Thoracic aorta (tissue), 2 donors: Measurements from ENCODE around the gene ZNF587B. TPM values are rescaled to one million over a fixed set of nuclear protein-coding genes. Genes with fewer than 3 reads are reported as not detected.
"Not testable (repeated sequence)": the region's sequence is repeated elsewhere in the genome, so short reads cannot be mapped to it uniquely, and the experiment has no call there.

Experiments
- ATAC-seq: fragments of 150-250 bp; one replicate; pipeline ENCODE4 v1.8.0; 2017; ENCODE audit warnings: low read depth; ENCODE audit not compliant: insufficient number of reproducible peaks, low FRiP score
- DNase-seq: peaks from one replicate; pipeline ENCODE4 v3.0.0-alpha.2; 2020; ENCODE audit warnings: low spot score
- H3K27ac ChIP-seq, 2 donors: fragments of 200-600 bp; sonication (generic); 1 replicate in 1 of 2; 2 replicates in 1 of 2; pipeline ENCODE4 v1.5.1; 2016; ENCODE audit warnings: mild to moderate bottlenecking in 2 of 2, moderate library complexity in 2 of 2
- H3K27me3 ChIP-seq: fragments of 200-600 bp; sonication (generic); replicated peaks from 2 replicates; pipeline ENCODE4 v1.6.0; 2016; ENCODE audit warnings: mild to moderate bottlenecking; ENCODE audit not compliant: insufficient read depth
- H3K36me3 ChIP-seq: fragments of 200-600 bp; sonication (generic); one replicate; pipeline ENCODE4 v1.5.1; 2016
- H3K4me1 ChIP-seq, 2 donors: fragments of 200-600 bp; sonication (generic); 1 replicate in 1 of 2; 2 replicates in 1 of 2; pipeline versions ENCODE4 v1.5.1 to v1.6.0; 2016; ENCODE audit warnings: low read depth in 2 of 2, mild to moderate bottlenecking in 1 of 2; ENCODE audit not compliant: control insufficient read depth in 1 of 2
- H3K4me3 ChIP-seq: fragments of 200-600 bp; sonication (generic); 2 replicates; pipeline ENCODE4 v1.5.1; 2016; ENCODE audit warnings: mild to moderate bottlenecking
- H3K9me3 ChIP-seq: fragments of 200-600 bp; sonication (generic); 2 replicates; pipeline ENCODE4 v1.5.1; 2016
- CTCF ChIP-seq: fragments of 200-600 bp; sonication (generic); IDR thresholded peaks from one replicate; pipeline ENCODE4 v1.5.1; 2019; ENCODE audit warnings: antibody characterized with exemption
- total RNA-seq, 2 donors: library from RNA; depleted of rRNA; stranded (reverse); fragments of >200 nt; gene quantifications; one replicate each; pipeline versions ENCODE4 v1.1.0 to v1.2.3, GENCODE V29; 2016

The ZNF587B gene
- total RNA-seq, 2 donors from 2014 or later = 11.9 to 35.8 TPM

GRCh38 chr19:57800696-57801095 is 29.4 kb upstream of the ZNF587B start:
- H3K27me3 ChIP-seq = no peaks in the 10 kb centered on the region
- no peak for ATAC-seq
- no peak for DNase-seq
- H3K4me3 ChIP-seq = no peak overlapping the region
- no peak for TF ChIP-seq CTCF
- H3K27ac ChIP-seq = no peak overlapping the region
- H3K9me3 ChIP-seq = no peaks in the 10 kb centered on the region
- peaks cover 5 to 13% of the 10 kb centered on the region in 2 donors for H3K4me1 ChIP-seq
- no peaks in the 10 kb centered on the region for H3K36me3 ChIP-seq

GRCh38 chr19:57802269-57802668 is 27.8 kb upstream of the ZNF587B start:
- H3K27me3 ChIP-seq = no peaks in the 10 kb centered on the region
- H3K36me3 ChIP-seq = no peaks in the 10 kb centered on the region
- H3K4me3 ChIP-seq = no peak overlapping the region
- H3K4me1 ChIP-seq = peaks cover 5 to 13% of the 10 kb centered on the region in 2 donors
- no peak overlapping the region for H3K27ac ChIP-seq
- DNase-seq = no peak
- TF ChIP-seq CTCF = no peak
- no peaks in the 10 kb centered on the region for H3K9me3 ChIP-seq
- ATAC-seq = no peak

GRCh38 chr19:57803265-57803593 is 26.9 kb upstream of the ZNF587B start:
- no peak for DNase-seq
- Histone ChIP-seq H3K27me3 (no peaks in the 10 kb centered on the region), H3K4me3 (peak overlapping the region; percentile 77), H3K36me3 (peaks cover 8% of the 10 kb centered on the region), H3K4me1 (peaks cover 5 to 13% of the 10 kb centered on the region in 2 donors), H3K27ac (peak overlapping the region; percentile 64 to 81), H3K9me3 (no peaks in the 10 kb centered on the region)
- ATAC-seq = no peak
- no peak for TF ChIP-seq CTCF

- Histone ChIP-seq H3K4me3 (peak overlapping the region; percentile 77), H3K36me3 (peaks cover 11% of the 10 kb centered on the region), H3K4me1 (peaks cover 5 to 13% of the 10 kb centered on the region in 2 donors), H3K27ac (peak overlapping the region; percentile 64 to 81), H3K9me3 (no peaks in the 10 kb centered on the region), H3K27me3 (no peaks in the 10 kb centered on the region)
- ATAC-seq (no peak), DNase-seq (no peak)
- no peak for TF ChIP-seq CTCF
Measured at GRCh38 chr19:57803594-57804325, 26.3 kb upstream of the ZNF587B start.

GRCh38 chr19:57807541-57807940 is 22.6 kb upstream of the ZNF587B start:
- H3K27me3 ChIP-seq = no peaks in the 10 kb centered on the region
- no peak for DNase-seq
- no peak overlapping the region for H3K27ac ChIP-seq
- ATAC-seq = no peak
- H3K4me1 ChIP-seq = peaks cover 8 to 19% of the 10 kb centered on the region in 2 donors
- no peaks in the 10 kb centered on the region for H3K9me3 ChIP-seq
- peaks cover 14% of the 10 kb centered on the region for H3K36me3 ChIP-seq
- no peak overlapping the region for H3K4me3 ChIP-seq
- TF ChIP-seq CTCF = no peak

GRCh38 chr19:57810410-57811295 is 19.4 kb upstream of the ZNF587B start:
- not testable (repeated sequence) for H3K27me3 ChIP-seq, H3K27ac ChIP-seq, H3K9me3 ChIP-seq, H3K4me3 ChIP-seq, ATAC-seq, DNase-seq
- Histone ChIP-seq H3K4me1 (peaks cover 8 to 26% of the 10 kb centered on the region in 2 donors), H3K36me3 (peaks cover 14% of the 10 kb centered on the region)
